ENCODE measurements around the gene CTBP1. TPM values are rescaled to one million over a fixed set of nuclear protein-coding genes. Genes with fewer than 3 reads are reported as not detected.
"Not testable (repeated sequence)": the region's sequence is repeated elsewhere in the genome, so short reads cannot be mapped to it uniquely, and the experiment has no call there.

Gene CTBP1
- total RNA-seq, 4 donors from 2014 or later = 145 to 255 (median 181) TPM

DNA sequence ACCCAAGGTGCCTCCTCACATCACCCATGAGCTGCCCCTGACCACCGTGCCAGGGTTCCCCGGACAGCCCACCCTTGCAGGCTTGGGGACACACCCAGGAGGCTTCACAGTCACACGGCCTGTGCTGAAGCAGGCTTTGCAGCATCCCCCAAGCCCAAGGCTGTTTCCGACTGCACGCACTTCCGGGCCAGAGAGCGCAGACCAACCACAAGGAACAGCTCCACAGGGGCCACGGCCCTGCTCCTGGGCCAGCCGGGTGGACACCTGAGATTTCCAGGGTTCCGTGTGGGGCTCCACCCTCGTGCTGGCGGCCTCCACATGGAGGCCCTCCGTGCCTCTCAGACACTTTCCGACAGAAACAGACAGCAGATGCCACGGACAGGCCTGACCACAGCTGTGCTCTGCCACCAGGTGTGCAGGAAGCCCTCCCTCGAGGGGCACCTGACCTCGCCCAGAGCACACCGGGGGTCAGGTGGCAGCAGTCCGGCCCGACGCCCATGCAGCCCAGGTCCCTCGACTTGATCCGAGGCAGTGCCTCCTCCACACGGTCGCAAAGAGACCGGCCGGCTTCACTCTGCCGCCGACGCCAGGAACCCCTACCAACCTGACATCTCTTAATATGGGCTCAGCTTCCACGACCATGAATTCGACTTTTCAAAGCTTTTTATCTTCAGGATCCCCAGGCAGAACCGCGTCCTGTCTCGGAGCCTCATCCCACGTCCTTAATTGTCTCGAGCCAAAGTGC lies 8.0 kb downstream of the CTBP1 start:
- peak; percentile 62 to 64 for DNase-seq (ENCODE audit: low spot score in 2 of 2)
- Histone ChIP-seq H3K9me3 (no peaks in the 10 kb centered on the region), H3K4me1 (peaks cover 47% of the 10 kb centered on the region), H3K36me3 (peaks cover 49% of the 10 kb centered on the region), H3K27me3 (no peaks in the 10 kb centered on the region), H3K4me3 (no peak overlapping the region), H3K27ac (no peak overlapping the region)
- TF ChIP-seq POLR2A (IDR thresholded peaks at IDR 0.05) (no peak), CTCF (IDR thresholded peaks at IDR 0.05) (no peak), EP300 (IDR thresholded peaks at IDR 0.05) (no peak), POLR2AphosphoS5 (IDR thresholded peaks at IDR 0.05) (no peak)
- 93% methylated on average over 14 of the region's 37 CpGs for WGBS

- no peaks in the 10 kb centered on the region for H3K27me3 ChIP-seq
- no peak overlapping the region for H3K27ac ChIP-seq
- 85% methylated on average over 11 of the region's 22 CpGs for WGBS
- H3K4me1 ChIP-seq = peaks cover 44% of the 10 kb centered on the region
- H3K36me3 ChIP-seq = peaks cover 59% of the 10 kb centered on the region
- H3K4me3 ChIP-seq = no peak overlapping the region
- DNase-seq (ENCODE audit: low spot score in 2 of 2) = peak in 1 of 2 donors; percentile 49
- TF ChIP-seq EP300 (IDR thresholded peaks at IDR 0.05) = no peak
- TF ChIP-seq POLR2A (IDR thresholded peaks at IDR 0.05) = no peak
- no peak for TF ChIP-seq CTCF (IDR thresholded peaks at IDR 0.05)
- no peak for TF ChIP-seq POLR2AphosphoS5 (IDR thresholded peaks at IDR 0.05)
- no peaks in the 10 kb centered on the region for H3K9me3 ChIP-seq
Measured at GRCh38 chr4:1239950-1240307, 9.0 kb downstream of the CTBP1 start.

DNA sequence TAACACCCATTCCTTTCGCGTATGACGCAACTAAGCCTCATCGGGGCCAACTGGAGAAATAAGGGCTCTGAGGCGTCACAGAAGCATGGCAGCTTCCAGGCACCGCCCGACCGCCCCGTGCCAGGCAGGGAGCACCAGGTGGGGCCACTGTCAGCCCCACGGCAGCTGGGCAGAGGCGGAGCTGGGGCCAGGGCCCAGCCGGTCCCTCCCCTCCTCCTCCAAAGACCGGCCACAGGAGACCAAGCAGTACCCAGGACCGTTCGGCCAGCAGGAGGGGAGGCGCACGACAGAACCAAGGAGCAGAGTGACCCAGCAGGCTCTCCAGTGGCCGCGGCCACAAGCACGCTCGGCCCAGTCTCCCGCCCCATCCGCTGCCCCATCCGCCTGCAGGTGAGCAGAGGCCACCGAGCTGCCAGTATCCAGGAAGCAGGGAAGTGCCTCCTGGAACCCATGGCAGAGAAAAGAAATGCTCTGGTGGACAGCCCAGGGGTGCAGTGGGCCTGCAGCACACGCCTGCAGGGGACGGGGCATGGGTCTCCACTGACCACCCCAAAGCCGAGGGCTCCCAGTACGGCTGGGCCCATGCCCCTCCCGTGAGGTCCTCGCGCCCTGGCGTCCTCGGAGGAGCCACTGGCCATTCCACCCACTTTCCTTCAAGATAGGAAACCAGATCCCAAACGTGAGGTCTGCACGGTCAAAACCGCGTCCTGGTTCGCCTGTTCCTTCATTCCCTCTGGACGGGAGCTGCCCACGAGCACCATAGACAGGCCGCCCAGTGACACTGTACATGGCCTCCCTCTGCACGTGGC lies 9.6 kb downstream of the CTBP1 start:
- H3K27me3 ChIP-seq = no peaks in the 10 kb centered on the region
- no peaks in the 10 kb centered on the region for H3K9me3 ChIP-seq
- TF ChIP-seq POLR2AphosphoS5 (IDR thresholded peaks at IDR 0.05) = no peak
- no peak for TF ChIP-seq POLR2A (IDR thresholded peaks at IDR 0.05)
- no peak for TF ChIP-seq CTCF (IDR thresholded peaks at IDR 0.05)
- no peak for TF ChIP-seq EP300 (IDR thresholded peaks at IDR 0.05)
- peak; percentile 48 to 69 for DNase-seq (ENCODE audit: low spot score in 2 of 2)
- WGBS = 82% methylated on average over 22 of the region's 43 CpGs
- H3K27ac ChIP-seq = no peak overlapping the region
- peaks cover 44% of the 10 kb centered on the region for H3K4me1 ChIP-seq
- H3K36me3 ChIP-seq = peaks cover 63% of the 10 kb centered on the region
- H3K4me3 ChIP-seq = no peak overlapping the region

DNA sequence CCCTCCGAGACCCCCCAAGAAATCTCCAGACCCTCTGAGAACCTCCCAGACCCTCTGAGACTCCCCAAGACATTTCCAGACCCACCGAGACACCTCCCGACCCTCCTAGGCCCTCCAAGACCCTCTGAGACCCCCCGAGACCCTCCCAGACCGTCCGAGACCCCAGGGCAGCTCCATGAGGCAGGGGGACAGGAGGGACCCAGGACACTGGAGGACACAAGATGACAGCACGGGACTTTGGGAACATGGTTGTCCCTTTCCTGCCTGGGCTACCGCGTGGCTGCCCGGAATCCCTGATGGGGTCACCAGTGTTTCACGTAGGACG lies 10.3 kb downstream of the CTBP1 start:
- no peak overlapping the region for H3K27ac ChIP-seq
- 92% methylated on average over 12 of the region's 12 CpGs for WGBS
- no peak for TF ChIP-seq EP300 (IDR thresholded peaks at IDR 0.05)
- no peak for TF ChIP-seq CTCF (IDR thresholded peaks at IDR 0.05)
- TF ChIP-seq POLR2AphosphoS5 (IDR thresholded peaks at IDR 0.05) = no peak
- no peak for TF ChIP-seq POLR2A (IDR thresholded peaks at IDR 0.05)
- H3K36me3 ChIP-seq = peaks cover 67% of the 10 kb centered on the region
- H3K4me3 ChIP-seq = no peak overlapping the region
- DNase-seq (ENCODE audit: low spot score in 2 of 2) = peak; percentile 54 to 60
- H3K9me3 ChIP-seq = no peaks in the 10 kb centered on the region
- peaks cover 44% of the 10 kb centered on the region for H3K4me1 ChIP-seq
- H3K27me3 ChIP-seq = no peaks in the 10 kb centered on the region

- Histone ChIP-seq H3K27me3 (no peaks in the 10 kb centered on the region), H3K27ac (no peak overlapping the region), H3K4me3 (no peak overlapping the region), H3K36me3 (peaks cover 72% of the 10 kb centered on the region), H3K9me3 (no peaks in the 10 kb centered on the region), H3K4me1 (peaks cover 44% of the 10 kb centered on the region)
- TF ChIP-seq CTCF (IDR thresholded peaks at IDR 0.05) = no peak
- WGBS = 96% methylated on average over 35 of the region's 39 CpGs
- DNase-seq (ENCODE audit: low spot score in 2 of 2) = peak; percentile 60 to 77
Measured at GRCh38 chr4:1237981-1238675, 10.8 kb downstream of the CTBP1 start.

GRCh38 chr4:1237261-1237660 lies 11.7 kb downstream of the CTBP1 start:
- WGBS = 92% methylated on average over 7 of the region's 9 CpGs
- not testable (repeated sequence) for H3K27ac ChIP-seq, H3K9me3 ChIP-seq, H3K4me3 ChIP-seq, H3K27me3 ChIP-seq
- H3K4me1 ChIP-seq = peaks cover 38% of the 10 kb centered on the region
- peaks cover 74% of the 10 kb centered on the region for H3K36me3 ChIP-seq
- peak in 1 of 2 donors; percentile 33 for DNase-seq (ENCODE audit: low spot score in 2 of 2)

DNA sequence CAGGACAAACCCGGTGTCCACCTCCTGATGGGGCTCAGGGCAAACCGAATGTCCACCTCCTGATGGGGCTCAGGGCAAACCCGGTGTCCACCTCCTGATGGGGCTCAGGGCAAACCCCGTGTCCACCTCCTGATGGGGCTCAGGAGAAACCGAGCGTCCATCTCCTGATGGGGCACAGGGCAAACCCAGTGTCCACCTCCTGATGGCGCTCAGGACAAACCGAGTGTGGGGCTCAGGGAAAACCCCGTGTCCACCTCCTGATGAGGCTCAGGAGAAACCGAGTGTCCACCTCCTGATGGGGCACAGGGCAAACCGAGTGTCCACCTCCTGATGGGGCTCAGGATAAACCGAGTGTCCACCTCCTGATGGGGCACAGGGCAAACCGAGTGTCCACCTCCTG lies 12.1 kb downstream of the CTBP1 start:
- DNase-seq (ENCODE audit: low spot score in 2 of 2) = peak; percentile 46 to 53
- WGBS = 90% methylated on average over 11 of the region's 13 CpGs
- H3K9me3 ChIP-seq, H3K4me3 ChIP-seq, H3K27me3 ChIP-seq, H3K27ac ChIP-seq: not testable (repeated sequence)
- Histone ChIP-seq H3K4me1 (peaks cover 38% of the 10 kb centered on the region), H3K36me3 (peaks cover 74% of the 10 kb centered on the region)
